Measurements from ENCODE around the gene FOXO3.

DNA sequence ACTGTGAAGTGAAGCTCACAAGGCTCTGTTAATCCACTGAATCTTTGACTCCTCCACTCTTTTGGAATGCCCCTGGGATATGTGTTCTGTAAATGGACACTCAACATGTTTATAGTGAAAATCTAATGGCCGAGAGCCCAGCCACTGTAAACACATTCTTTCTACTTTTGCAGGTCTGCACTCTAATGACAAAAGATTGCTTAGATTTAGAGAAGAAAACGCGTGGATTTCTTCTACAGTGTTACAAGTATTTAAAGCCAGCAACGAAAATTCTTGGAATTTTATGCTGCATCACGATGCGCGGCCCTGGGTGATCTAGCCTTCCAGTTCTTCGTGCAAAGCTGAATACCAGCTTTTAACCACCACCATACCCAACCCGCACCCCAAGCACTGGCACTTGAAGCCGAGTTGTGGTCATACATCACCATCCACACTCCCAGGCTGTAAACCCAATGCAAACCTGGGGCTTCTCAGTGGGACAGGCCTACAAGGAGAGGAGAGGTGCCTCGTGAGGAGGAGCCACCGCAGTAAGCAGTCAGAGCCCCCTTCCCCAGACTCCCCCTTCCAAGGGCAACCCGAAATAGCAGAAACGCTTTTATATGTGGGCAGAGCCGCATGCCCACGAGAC lies 3.7 kb upstream of the FOXO3 start:
- TF ChIP-seq, protein P1, sequence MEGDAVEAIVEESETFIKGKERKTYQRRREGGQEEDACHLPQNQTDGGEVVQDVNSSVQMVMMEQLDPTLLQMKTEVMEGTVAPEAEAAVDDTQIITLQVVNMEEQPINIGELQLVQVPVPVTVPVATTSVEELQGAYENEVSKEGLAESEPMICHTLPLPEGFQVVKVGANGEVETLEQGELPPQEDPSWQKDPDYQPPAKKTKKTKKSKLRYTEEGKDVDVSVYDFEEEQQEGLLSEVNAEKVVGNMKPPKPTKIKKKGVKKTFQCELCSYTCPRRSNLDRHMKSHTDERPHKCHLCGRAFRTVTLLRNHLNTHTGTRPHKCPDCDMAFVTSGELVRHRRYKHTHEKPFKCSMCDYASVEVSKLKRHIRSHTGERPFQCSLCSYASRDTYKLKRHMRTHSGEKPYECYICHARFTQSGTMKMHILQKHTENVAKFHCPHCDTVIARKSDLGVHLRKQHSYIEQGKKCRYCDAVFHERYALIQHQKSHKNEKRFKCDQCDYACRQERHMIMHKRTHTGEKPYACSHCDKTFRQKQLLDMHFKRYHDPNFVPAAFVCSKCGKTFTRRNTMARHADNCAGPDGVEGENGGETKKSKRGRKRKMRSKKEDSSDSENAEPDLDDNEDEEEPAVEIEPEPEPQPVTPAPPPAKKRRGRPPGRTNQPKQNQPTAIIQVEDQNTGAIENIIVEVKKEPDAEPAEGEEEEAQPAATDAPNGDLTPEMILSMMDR (IDR thresholded peaks at IDR 0.05): no peak
- TF ChIP-seq POLR2AphosphoS5 (IDR thresholded peaks at IDR 0.05) (no peak), POLR2A (IDR thresholded peaks at IDR 0.05) (no peak)

Data from breast epithelium (tissue), 3 donors.